Tibial nerve (tissue), 4 donors: ENCODE data around the gene OTOS. TPM values are rescaled to one million over a fixed set of nuclear protein-coding genes. Genes with fewer than 3 reads are reported as not detected.

Source experiments
- DNase-seq, 2 donors: peaks; one replicate each; pipeline ENCODE4 v3.0.0-alpha.2; 2019; ENCODE audit warnings: low spot score in 2 of 2
- H3K27ac ChIP-seq, 4 donors: fragments of 200-600 bp; sonication (generic) in 3 of 4; one replicate each; pipeline ENCODE4 v1.5.1; 2017 to 2019; ENCODE audit warnings: mild to moderate bottlenecking in 1 of 4
- H3K27me3 ChIP-seq, 2 donors: fragments of 200-600 bp; sonication (generic) in 1 of 2; one replicate each; pipeline versions ENCODE4 v1.5.1 to v1.6.0; 2017 to 2019
- H3K36me3 ChIP-seq, 3 donors: fragments of 200-600 bp; sonication (generic); one replicate each; pipeline ENCODE4 v1.5.1; 2018 to 2019
- H3K4me1 ChIP-seq, 4 donors: fragments of 200-600 bp; sonication (generic) in 3 of 4; one replicate each; pipeline ENCODE4 v1.5.1; 2017 to 2019
- H3K4me3 ChIP-seq, 4 donors: fragments of 200-600 bp; sonication (generic) in 3 of 4; one replicate each; pipeline ENCODE4 v1.5.1; 2017 to 2019; ENCODE audit warnings: mild to moderate bottlenecking in 1 of 4, moderate library complexity in 1 of 4
- H3K9me3 ChIP-seq, 4 donors: fragments of 200-600 bp; sonication (generic) in 3 of 4; one replicate each; pipeline ENCODE4 v1.5.1; 2017 to 2019
- EP300 ChIP-seq, 2 donors: sonication (generic); formaldehyde crosslinking; IDR thresholded peaks; one replicate each; pipeline ENCODE4 v1.6.1; 2017; ENCODE audit warnings: antibody characterized with exemption in 2 of 2, mild to moderate bottlenecking in 1 of 2
- POLR2A ChIP-seq, 2 donors: fragments of 450-650 bp; IDR thresholded peaks; one replicate each; pipeline ENCODE4 v1.6.1; 2017; ENCODE audit warnings: antibody characterized with exemption in 2 of 2, mild to moderate bottlenecking in 2 of 2, moderate library complexity in 2 of 2
- WGBS, 2 donors: methylation state at CpG; one replicate each; pipeline ENCODE4 v1.1.5; 2018; 5-methylcytosine and 5-hydroxymethylcytosine counted together
- total RNA-seq, 4 donors: library from RNA; depleted of rRNA; stranded (reverse); fragments of >200 nt; gene quantifications; one replicate each; pipeline ENCODE4 v1.1.0, GENCODE V29; 2016
- TF ChIP-seq, protein P1 (sequence below), 5 experiments: fragments of 200-600 bp in 3 of 5; fragments of 450-650 bp in 2 of 5; sonication (generic) in 3 of 5; IDR thresholded peaks; one replicate each; pipeline ENCODE4 v1.5.1; 2016 to 2019; ENCODE audit warnings: antibody characterized with exemption in 5 of 5, mild to moderate bottlenecking in 3 of 5, moderate library complexity in 2 of 5

The OTOS gene
- total RNA-seq, 4 donors from 2014 or later, result not detected

- Histone ChIP-seq H3K27ac (no peak overlapping the region), H3K9me3 (peaks cover 0 to 10% (median 0%) of the 10 kb centered on the region in 4 donors), H3K4me1 (peaks cover 0 to 5% (median 0%) of the 10 kb centered on the region in 4 donors), H3K4me3 (no peak overlapping the region), H3K27me3 (peaks cover 0 to 21% of the 10 kb centered on the region in 2 donors), H3K36me3 (no peaks in the 10 kb centered on the region)
- TF ChIP-seq, protein P1, sequence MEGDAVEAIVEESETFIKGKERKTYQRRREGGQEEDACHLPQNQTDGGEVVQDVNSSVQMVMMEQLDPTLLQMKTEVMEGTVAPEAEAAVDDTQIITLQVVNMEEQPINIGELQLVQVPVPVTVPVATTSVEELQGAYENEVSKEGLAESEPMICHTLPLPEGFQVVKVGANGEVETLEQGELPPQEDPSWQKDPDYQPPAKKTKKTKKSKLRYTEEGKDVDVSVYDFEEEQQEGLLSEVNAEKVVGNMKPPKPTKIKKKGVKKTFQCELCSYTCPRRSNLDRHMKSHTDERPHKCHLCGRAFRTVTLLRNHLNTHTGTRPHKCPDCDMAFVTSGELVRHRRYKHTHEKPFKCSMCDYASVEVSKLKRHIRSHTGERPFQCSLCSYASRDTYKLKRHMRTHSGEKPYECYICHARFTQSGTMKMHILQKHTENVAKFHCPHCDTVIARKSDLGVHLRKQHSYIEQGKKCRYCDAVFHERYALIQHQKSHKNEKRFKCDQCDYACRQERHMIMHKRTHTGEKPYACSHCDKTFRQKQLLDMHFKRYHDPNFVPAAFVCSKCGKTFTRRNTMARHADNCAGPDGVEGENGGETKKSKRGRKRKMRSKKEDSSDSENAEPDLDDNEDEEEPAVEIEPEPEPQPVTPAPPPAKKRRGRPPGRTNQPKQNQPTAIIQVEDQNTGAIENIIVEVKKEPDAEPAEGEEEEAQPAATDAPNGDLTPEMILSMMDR (IDR thresholded peaks at IDR 0.05), result no peak
- TF ChIP-seq EP300 (IDR thresholded peaks at IDR 0.05), result no peak
- no peak for TF ChIP-seq POLR2A (IDR thresholded peaks at IDR 0.05)
- DNase-seq, result no peak
- WGBS, 2 donors, result 68 to 75% methylated on average over 13 to 14 of the region's 15 CpGs
Measured at GRCh38 chr2:240151477-240152031, 11.1 kb upstream of the OTOS start.

GRCh38 chr2:240149943-240150784 lies 9.7 kb upstream of the OTOS start:
- H3K36me3 ChIP-seq, result no peaks in the 10 kb centered on the region
- no peak overlapping the region for H3K4me3 ChIP-seq
- peaks cover 0 to 10% (median 0%) of the 10 kb centered on the region in 4 donors for H3K9me3 ChIP-seq
- no peak overlapping the region for H3K27ac ChIP-seq
- peaks cover 0 to 21% of the 10 kb centered on the region in 2 donors for H3K27me3 ChIP-seq
- 26 to 37% methylated on average over 12 of the region's 12 CpGs for WGBS, 2 donors
- H3K4me1 ChIP-seq, result peaks cover 0 to 5% (median 0%) of the 10 kb centered on the region in 4 donors
- TF ChIP-seq, protein P1 (IDR thresholded peaks at IDR 0.05), result peak; percentile 34 to 61 (median 43)
- no peak for TF ChIP-seq POLR2A (IDR thresholded peaks at IDR 0.05)
- DNase-seq, result no peak

DNA sequence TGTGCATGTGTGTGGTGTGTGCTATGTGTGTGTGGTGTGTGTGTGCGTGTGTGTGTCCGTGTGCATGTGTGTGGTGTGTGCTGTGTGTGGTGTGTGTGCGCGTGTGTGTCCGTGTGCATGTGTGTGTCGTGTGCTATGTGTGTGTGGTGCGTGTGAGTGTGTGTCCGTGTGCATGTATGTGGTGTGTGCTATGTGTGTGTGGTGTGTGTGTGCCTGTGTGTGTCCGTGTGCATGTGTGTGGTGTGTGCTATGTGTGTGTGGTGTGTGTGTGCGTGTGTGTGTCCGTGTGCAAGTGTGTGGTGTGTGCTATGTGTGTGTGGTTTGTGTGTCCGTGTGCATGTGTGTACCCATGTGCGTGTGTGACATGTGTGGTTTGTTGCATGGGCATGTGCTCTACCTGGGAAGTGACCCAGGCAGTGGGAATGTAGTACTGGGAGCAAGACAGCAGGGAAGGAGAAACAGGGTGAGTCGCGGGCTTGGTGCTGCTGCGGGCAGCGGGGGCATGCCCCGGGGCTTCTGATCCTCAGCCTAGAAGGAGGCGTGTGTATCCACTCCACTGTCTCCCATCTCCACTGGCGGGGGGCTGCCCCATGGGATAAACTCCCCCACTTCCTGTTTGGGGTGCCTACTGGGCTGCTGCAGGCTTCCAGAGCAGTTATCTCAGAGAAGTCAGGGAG lies 7.6 kb upstream of the OTOS start:
- H3K27ac ChIP-seq, result no peak overlapping the region
- TF ChIP-seq, protein P1 (IDR thresholded peaks at IDR 0.05), result no peak
- no peak for TF ChIP-seq EP300 (IDR thresholded peaks at IDR 0.05)
- TF ChIP-seq POLR2A (IDR thresholded peaks at IDR 0.05), result no peak
- DNase-seq, result no peak
- H3K9me3 ChIP-seq, result peaks cover 0 to 5% (median 0%) of the 10 kb centered on the region in 4 donors
- peaks cover 0 to 11% (median 3%) of the 10 kb centered on the region in 4 donors for H3K4me1 ChIP-seq
- H3K27me3 ChIP-seq, result peaks cover 0 to 15% of the 10 kb centered on the region in 2 donors
- no peak overlapping the region for H3K4me3 ChIP-seq
- H3K36me3 ChIP-seq, result no peaks in the 10 kb centered on the region
- WGBS, 2 donors, result 80 to 81% methylated on average over 19 to 20 of the region's 20 CpGs

DNA sequence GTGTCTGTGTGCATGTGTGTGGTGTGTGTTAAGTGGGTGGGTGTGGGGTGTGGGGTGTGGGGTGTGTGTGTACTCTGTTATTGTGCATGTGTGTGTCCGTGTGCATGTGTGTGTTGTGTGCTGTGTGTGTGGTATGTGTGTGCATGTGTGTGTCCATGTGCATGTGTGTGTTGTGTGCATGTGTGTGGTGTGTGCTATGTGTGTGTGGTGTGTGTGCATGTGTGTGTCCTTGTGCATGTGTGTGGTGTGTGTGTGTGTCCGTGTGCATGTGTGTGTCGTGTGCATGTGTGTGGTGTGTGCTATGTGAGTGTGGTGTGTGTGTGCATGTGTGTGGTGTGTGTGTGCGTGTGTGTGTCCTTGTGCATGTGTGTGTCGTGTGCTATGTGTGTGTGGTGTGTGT lies 6.9 kb upstream of the OTOS start:
- peaks cover 0 to 2% (median 0%) of the 10 kb centered on the region in 4 donors for H3K9me3 ChIP-seq
- H3K4me3 ChIP-seq, result no peak overlapping the region
- H3K27ac ChIP-seq, result no peak overlapping the region
- H3K4me1 ChIP-seq, result peaks cover 0 to 11% (median 3%) of the 10 kb centered on the region in 4 donors
- peaks cover 0 to 15% of the 10 kb centered on the region in 2 donors for H3K27me3 ChIP-seq
- 79 to 91% methylated on average over 5 of the region's 5 CpGs for WGBS, 2 donors
- H3K36me3 ChIP-seq, result no peaks in the 10 kb centered on the region
- DNase-seq, result no peak
- no peak for TF ChIP-seq EP300 (IDR thresholded peaks at IDR 0.05)
- no peak for TF ChIP-seq POLR2A (IDR thresholded peaks at IDR 0.05)
- TF ChIP-seq, protein P1 (IDR thresholded peaks at IDR 0.05), result no peak
